GF-D8 (cell line): ENCODE results near the gene IQCK.

Experiments used
- DNase-seq: peaks from one replicate; lab custom pipeline; 2025; lab: John Stamatoyannopoulos, UW

The IQCK gene

GRCh38 chr16:19717314-19717713 lies 757 bp upstream of the IQCK start:
- no peak for DNase-seq

GRCh38 chr16:19718624-19718965 lies 524 bp downstream of the IQCK start:
- DNase-seq, result no peak

- no peak for DNase-seq
These were observed 4.3 kb downstream of the IQCK start for GRCh38 chr16:19722269-19722952.

GRCh38 chr16:19722981-19723380 lies 4.9 kb downstream of the IQCK start:
- DNase-seq, result no peak

GRCh38 chr16:19728636-19728965 lies 10.5 kb downstream of the IQCK start:
- DNase-seq, result no peak

GRCh38 chr16:19733551-19733950 lies 15.5 kb downstream of the IQCK start:
- no peak for DNase-seq

- no peak for DNase-seq
These were observed 17.2 kb downstream of the IQCK start for GRCh38 chr16:19735074-19735867.

- DNase-seq, result no peak
These were observed 19.4 kb downstream of the IQCK start for GRCh38 chr16:19737306-19738038.

- DNase-seq, result no peak
These were observed 23.3 kb downstream of the IQCK start for GRCh38 chr16:19741354-19741753.

GRCh38 chr16:19743816-19744159 lies 25.7 kb downstream of the IQCK start:
- no peak for DNase-seq

GRCh38 chr16:19744670-19745069 lies 26.6 kb downstream of the IQCK start:
- DNase-seq, result no peak

- no peak for DNase-seq
These were observed 27.4 kb downstream of the IQCK start for GRCh38 chr16:19745286-19746010.

- DNase-seq, result no peak
These were observed 28.5 kb downstream of the IQCK start for GRCh38 chr16:19746561-19746960.

GRCh38 chr16:19748389-19749168 lies 30.5 kb downstream of the IQCK start:
- DNase-seq, result no peak

GRCh38 chr16:19749571-19750080 lies 31.6 kb downstream of the IQCK start:
- DNase-seq, result no peak

- DNase-seq, result no peak
These were observed 33.7 kb downstream of the IQCK start for GRCh38 chr16:19751478-19752385.

- no peak for DNase-seq
These were observed 36.0 kb downstream of the IQCK start for GRCh38 chr16:19753815-19754643.

- no peak for DNase-seq
These were observed 36.6 kb downstream of the IQCK start for GRCh38 chr16:19754644-19755036.

- no peak for DNase-seq
These were observed 37.2 kb downstream of the IQCK start for GRCh38 chr16:19755268-19755667.

GRCh38 chr16:19757026-19757425 lies 39.0 kb downstream of the IQCK start:
- DNase-seq, result no peak
